SIG-M5 treated with dmso at 0.1 percent for 504 hours (cell line): Measurements from ENCODE around the gene TM9SF3.

Source experiments
- DNase-seq: peaks from one replicate; lab custom pipeline; 2025; ENCODE audit not compliant: unreplicated experiment; lab: John Stamatoyannopoulos, UW

Gene TM9SF3

GRCh38 chr10:96586419-96587263, at the start of gene TM9SF3:
TM9SF3 (minus strand) TSS chr10:96587012; CDS start chr10:96586835, 177 bp downstream.
- peak; percentile 75 for DNase-seq

- DNase-seq: no peak
Measured at GRCh38 chr10:96636551-96636950, 49.7 kb upstream of the TM9SF3 start.

GRCh38 chr10:96632974-96633710, 46.3 kb upstream of the TM9SF3 start:
- peak; percentile 50 for DNase-seq

GRCh38 chr10:96627292-96627691, 40.5 kb upstream of the TM9SF3 start:
- DNase-seq: no peak

- peak; percentile 1 for DNase-seq
Measured at GRCh38 chr10:96626795-96627194, 40.0 kb upstream of the TM9SF3 start.

- DNase-seq: no peak
Measured at GRCh38 chr10:96625173-96625572, 38.4 kb upstream of the TM9SF3 start.

- no peak for DNase-seq
Measured at GRCh38 chr10:96622013-96622787, 35.4 kb upstream of the TM9SF3 start.

GRCh38 chr10:96619796-96620773, 33.3 kb upstream of the TM9SF3 start:
- DNase-seq: no peak

- no peak for DNase-seq
Measured at GRCh38 chr10:96619120-96619519, 32.3 kb upstream of the TM9SF3 start.

- no peak for DNase-seq
Measured at GRCh38 chr10:96618653-96619052, 31.8 kb upstream of the TM9SF3 start.

GRCh38 chr10:96616961-96617360, 30.1 kb upstream of the TM9SF3 start:
- no peak for DNase-seq

GRCh38 chr10:96614515-96614914, 27.7 kb upstream of the TM9SF3 start:
- DNase-seq: no peak

GRCh38 chr10:96613576-96613975, 26.8 kb upstream of the TM9SF3 start:
- no peak for DNase-seq

- no peak for DNase-seq
Measured at GRCh38 chr10:96612055-96612830, 25.4 kb upstream of the TM9SF3 start.

GRCh38 chr10:96610817-96611216, 24.0 kb upstream of the TM9SF3 start:
- no peak for DNase-seq

- DNase-seq: no peak
Measured at GRCh38 chr10:96609510-96609909, 22.7 kb upstream of the TM9SF3 start.

GRCh38 chr10:96608805-96609204, 22.0 kb upstream of the TM9SF3 start:
- no peak for DNase-seq

GRCh38 chr10:96608262-96608661, 21.4 kb upstream of the TM9SF3 start:
- no peak for DNase-seq

GRCh38 chr10:96606946-96607345, 20.1 kb upstream of the TM9SF3 start:
- no peak for DNase-seq

GRCh38 chr10:96606216-96606615, 19.4 kb upstream of the TM9SF3 start:
- no peak for DNase-seq
